ENCODE measurements around the gene ATXN7L1.

Gene ATXN7L1

GRCh38 chr7:105830405-105831301, 45.7 kb downstream of the ATXN7L1 start:
- in situ Hi-C loops (cut with MboI; ENCODE audit: low sequenced_read_pairs) = no loop called here

DNA sequence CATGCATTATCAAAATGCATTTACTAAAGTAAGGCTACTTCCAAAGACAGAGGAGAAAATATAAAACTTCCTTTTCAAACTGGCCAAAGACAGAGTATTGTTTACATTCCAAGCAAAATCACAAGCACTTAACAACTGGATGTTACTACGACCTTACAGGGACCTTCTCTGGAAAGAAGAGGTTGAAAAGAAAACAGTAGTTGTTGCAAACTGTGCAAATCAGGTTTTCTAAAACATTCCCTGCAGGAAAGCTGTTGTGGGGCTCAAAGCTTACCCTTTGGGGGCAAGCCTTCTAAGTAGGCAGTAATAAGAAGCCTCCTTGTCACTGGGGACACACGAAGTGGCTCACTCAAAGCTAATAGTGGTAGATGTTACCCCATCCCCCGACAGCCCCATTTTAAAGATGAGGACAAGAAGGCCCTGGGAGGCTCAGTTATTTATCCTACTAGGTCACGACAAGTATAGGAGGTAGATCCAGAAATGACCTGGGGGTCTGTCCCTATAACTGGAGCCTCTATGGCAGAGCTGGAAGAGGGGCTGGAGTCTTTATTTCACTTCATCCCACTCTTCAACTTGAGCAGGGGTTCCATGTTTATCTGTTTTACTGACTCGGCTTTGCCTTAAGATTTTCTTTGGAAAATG, 46.6 kb downstream of the ATXN7L1 start:
- in situ Hi-C loops (cut with MboI; ENCODE audit: low sequenced_read_pairs) = no loop called here

GRCh38 chr7:105828141-105828540, 48.3 kb downstream of the ATXN7L1 start:
- in situ Hi-C loops (cut with MboI; ENCODE audit: low sequenced_read_pairs) = no loop called here

- in situ Hi-C loops (cut with MboI; ENCODE audit: low sequenced_read_pairs) = no loop called here
Observed at GRCh38 chr7:105827151-105827875, 49.1 kb downstream of the ATXN7L1 start.

GRCh38 chr7:105826143-105826542, 50.3 kb downstream of the ATXN7L1 start:
- in situ Hi-C loops (cut with MboI; ENCODE audit: low sequenced_read_pairs) = no loop called here

GRCh38 chr7:105825371-105825770, 51.0 kb downstream of the ATXN7L1 start:
- in situ Hi-C loops (cut with MboI; ENCODE audit: low sequenced_read_pairs) = no loop called here

DNA sequence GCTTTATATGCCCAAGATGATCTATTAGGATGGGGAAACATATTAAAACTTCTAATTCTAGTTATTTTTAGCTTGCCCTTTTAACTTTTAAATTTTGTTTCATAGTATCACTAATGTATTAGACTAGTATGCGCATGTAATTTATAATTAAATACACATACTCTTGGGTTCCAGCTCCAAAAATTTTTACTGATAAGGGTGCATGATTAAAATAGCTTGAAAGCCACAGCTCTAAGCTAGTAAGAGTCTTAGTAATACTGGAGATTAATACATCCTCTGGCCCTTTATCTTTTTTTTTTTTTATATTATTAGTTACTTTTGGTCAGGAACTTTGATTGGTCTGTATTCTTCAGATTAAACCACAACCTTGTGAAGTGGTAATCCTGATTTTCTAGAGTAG, 53.6 kb downstream of the ATXN7L1 start:
- in situ Hi-C loops (cut with MboI; ENCODE audit: low sequenced_read_pairs) = no loop called here

- in situ Hi-C loops (cut with MboI; ENCODE audit: low sequenced_read_pairs) = no loop called here
Observed at GRCh38 chr7:105821527-105821926, 54.9 kb downstream of the ATXN7L1 start.

DNA sequence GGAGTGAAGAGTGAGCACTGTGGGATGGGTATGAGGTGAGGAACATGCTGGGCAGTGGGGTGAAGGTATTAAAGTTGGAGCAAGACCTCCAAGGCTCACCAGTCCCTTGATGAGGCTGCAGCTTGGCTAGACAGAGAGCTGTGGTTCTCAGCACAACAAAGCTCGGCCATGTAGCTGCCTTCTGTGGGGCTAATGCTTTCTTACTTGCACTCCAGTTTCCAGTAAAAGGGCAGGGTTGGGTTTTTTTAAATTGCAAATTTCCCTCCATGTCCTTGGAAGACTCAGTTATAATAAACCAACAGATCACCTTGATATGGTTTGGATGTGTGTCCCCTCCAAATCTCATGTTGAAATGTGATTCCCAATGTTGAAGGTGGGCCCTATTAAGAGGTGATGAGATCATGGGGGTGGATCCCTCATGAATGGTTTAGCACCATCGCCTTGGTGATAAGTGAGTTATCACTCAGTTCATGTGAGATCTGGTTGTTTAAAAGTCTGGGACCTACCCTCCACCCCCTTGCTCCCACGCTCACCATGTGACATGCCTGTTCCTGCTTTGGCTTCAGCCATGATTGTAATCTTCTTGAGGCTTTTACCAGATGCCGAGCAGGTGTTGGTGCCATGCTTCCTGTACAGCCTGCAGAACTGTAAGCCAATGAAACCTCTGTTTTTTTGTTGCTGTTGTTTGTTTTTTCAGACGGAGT, 55.9 kb downstream of the ATXN7L1 start:
- in situ Hi-C loops (cut with MboI; ENCODE audit: low sequenced_read_pairs) = no loop called here

GRCh38 chr7:105819559-105819958, 56.8 kb downstream of the ATXN7L1 start:
- in situ Hi-C loops (cut with MboI; ENCODE audit: low sequenced_read_pairs) = no loop called here

DNA sequence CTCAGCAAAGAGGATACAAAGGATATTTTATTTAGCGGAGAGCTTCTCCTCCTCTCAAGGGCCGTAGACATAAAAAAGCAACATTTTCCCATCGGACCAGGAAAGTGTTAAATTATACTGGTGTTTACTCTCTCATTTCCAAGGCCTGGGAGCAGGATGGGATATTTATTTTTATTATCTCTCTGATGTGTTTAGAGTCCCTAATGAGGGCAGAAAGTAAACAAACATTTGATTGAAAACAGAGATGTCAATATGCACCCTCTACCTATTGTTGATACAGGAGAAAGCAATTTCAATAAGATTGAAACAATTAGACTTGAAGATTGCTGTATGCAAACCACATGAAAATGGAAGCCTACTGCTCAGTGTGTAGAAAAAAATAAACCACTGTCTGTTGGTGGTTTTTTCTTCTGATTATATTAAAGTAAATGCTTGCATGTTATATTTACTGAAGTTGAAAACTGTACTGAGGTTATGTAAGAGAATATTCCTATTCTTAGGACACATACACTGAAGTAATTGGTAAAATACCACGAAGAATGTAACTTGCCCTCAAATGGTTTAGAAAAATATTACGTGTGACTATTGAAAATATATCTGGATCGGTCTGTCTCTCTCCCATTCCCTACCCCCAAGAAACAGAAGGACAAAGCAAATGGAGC, 59.3 kb downstream of the ATXN7L1 start:
- in situ Hi-C loops (cut with MboI; ENCODE audit: low sequenced_read_pairs) = no loop called here

DNA sequence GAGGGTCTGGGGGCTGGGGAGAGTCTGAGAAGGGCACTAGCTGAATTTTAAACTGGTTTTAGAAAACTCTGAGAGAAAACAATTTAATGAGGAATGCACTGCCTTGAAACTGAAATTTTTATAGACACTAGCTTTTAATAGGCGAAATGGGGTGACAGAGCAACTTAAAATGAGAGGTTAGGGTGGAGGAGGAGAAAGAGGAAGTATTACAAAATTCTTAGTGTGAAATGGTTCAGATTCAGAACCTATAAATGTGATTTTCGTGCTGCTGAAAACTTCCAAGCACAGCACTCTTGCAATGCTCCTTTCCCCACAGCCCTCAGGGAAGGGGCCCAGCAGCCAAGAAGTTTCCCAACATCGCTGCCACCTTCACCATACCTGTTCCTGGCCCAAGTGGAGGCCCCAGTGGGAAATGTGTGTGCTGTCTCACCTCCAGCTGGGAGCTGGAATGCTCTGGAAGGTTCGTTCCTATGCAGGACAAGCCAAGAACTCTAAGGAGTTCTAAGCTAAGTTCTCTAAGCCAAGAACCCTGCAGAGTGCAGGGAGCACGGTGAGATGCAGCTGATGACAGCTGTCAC, 60.0 kb downstream of the ATXN7L1 start:
- in situ Hi-C loops (cut with MboI; ENCODE audit: low sequenced_read_pairs) = no loop called here

- in situ Hi-C loops (cut with MboI; ENCODE audit: low sequenced_read_pairs) = no loop called here
Observed at GRCh38 chr7:105815576-105815975, 60.8 kb downstream of the ATXN7L1 start.

DNA sequence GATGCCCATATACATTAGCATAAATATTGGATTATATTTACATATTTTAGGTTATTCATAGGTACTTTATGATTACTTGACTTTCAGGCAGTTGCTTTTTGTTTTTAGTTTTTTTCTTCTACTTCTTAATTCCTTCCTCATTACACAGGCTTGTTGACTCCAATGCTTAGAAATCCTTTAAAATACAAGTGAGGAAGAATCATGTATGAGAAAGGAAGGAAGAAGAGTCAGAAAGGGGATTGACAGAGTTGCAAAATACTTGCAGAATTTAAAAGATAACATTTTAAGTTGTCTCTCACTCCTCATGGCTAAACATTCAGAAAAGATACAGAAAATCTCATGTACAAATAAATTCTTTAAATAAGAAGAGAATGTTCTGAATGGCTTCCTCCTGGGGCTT, 61.9 kb downstream of the ATXN7L1 start:
- in situ Hi-C loops (cut with MboI; ENCODE audit: low sequenced_read_pairs) = no loop called here

- in situ Hi-C loops (cut with MboI; ENCODE audit: low sequenced_read_pairs) = no loop called here
Observed at GRCh38 chr7:105811189-105811847, 65.1 kb downstream of the ATXN7L1 start.

DNA sequence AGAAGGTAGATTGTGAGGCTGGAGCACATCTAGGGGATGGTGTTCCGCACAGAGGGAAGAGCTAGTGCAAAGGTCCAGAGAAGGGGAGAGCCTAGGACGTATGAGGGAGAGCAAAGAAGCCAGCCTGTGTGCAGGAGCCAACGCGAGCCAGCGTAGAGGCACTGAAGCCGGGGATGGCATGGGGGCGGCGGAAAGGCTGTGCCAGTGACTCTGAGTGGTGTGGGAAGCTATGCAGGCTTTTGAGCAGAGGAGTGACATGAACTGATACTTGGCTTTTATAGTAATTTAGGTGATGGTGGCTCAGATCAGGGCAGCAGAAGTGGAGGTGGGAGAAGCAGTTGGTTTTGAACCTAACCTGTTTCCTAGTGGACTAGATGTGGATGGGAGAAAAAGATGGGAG, 65.8 kb downstream of the ATXN7L1 start:
- in situ Hi-C loops (cut with MboI; ENCODE audit: low sequenced_read_pairs) = no loop called here

DNA sequence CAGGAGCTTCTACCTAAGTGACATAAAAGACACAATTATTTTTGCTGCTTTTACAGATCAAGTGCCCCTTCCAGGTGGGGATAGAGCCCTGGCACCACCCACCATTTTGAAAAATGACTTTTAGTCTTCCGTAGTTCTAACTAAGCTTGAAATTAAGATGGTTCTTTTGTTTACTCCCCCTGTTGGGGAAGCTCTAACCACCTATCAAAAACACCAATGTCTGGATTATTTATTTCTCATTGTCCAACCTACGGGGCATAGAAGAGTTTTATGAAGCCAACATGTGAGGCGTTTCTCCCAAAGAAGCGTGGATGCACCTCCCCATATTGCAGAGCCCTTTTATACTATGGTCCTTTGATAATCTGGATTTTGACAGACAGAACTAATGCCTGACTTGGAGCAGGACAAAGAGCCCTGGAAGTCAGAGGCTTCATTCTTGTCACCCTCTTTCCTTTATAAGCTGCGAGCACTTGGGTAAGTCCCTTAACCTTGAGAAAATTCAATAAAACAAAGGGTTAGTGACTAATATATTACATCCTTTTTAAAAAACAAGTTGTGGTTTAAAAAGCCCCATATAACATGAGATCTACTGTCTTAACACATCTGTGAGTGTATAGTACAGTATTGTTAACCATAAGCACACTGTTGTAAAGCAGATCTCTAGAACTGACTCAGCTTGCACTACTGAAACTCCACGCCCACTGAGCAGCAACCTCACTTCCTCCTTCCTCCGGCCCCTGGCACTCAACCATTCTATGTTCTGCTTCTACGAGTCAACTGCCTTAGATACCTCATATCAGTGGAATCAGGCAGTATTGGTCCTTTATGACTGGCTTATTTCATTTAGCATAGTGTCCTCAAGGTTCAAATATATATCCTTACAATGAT, 67.5 kb downstream of the ATXN7L1 start:
- in situ Hi-C loops (cut with MboI; ENCODE audit: low sequenced_read_pairs) = no loop called here

- in situ Hi-C loops (cut with MboI; ENCODE audit: low sequenced_read_pairs) = no loop called here
Observed at GRCh38 chr7:105808209-105808608, 68.2 kb downstream of the ATXN7L1 start.

DNA sequence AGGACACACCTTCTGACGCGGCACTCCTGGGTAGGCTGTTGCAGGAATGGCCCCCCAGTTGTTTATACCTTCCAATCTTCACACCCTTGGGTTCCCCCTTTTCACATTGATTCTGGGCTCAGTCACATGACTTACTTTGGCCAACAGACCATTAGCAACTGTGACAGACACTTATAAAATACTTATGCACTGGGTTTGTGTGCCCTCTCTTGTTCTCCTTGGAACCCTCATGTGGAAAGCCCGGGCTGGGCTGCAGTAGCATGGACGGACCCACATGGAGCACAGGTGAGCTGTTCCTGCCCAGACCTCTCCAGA, 69.0 kb downstream of the ATXN7L1 start:
- in situ Hi-C loops (cut with MboI; ENCODE audit: low sequenced_read_pairs) = no loop called here

Data from hTERT RPE-1 (cell line).